C4-2B (cell line): ENCODE results near the gene LRRC10B.

Source experiments
- ZFX ChIP-seq: fragments of 450-650 bp; IDR thresholded peaks from 2 replicates; pipeline ENCODE4 v1.6.1; 2017
- TF ChIP-seq, protein P1 (sequence below): fragments of 450-650 bp; conservative IDR thresholded peaks from 2 replicates; pipeline ENCODE4 v1.5.1; 2017; ENCODE audit warnings: mild to moderate bottlenecking

DNA sequence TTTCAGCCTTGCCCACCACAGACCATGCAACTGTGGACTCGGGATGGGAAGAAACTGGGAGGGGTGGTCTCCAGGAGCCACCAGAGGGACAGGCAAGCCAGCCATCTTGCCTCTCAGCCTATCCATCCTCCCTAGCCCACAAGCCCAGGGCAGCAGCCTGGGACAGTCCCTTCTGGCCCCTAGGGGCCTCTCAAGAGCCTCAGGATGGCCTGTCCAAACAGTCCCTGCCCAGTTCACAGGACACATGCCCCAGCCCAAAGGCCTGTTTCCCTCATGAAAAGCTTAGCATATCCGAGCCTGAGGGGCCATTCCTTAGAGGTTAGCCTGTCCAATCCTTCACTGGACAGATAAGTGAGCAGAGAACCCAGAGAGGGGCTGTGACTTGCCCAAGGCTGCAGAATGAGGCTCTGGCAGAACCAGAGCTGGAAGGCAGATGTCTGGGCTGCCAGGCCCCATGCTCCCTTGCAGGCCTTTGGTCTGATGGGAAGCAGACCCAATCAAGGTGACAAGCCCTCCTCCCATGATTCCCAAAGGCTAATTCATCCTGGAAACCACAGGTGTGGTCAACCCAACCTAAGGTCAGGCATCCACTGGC lies 28.2 kb downstream of the LRRC10B start:
- TF ChIP-seq, protein P1, sequence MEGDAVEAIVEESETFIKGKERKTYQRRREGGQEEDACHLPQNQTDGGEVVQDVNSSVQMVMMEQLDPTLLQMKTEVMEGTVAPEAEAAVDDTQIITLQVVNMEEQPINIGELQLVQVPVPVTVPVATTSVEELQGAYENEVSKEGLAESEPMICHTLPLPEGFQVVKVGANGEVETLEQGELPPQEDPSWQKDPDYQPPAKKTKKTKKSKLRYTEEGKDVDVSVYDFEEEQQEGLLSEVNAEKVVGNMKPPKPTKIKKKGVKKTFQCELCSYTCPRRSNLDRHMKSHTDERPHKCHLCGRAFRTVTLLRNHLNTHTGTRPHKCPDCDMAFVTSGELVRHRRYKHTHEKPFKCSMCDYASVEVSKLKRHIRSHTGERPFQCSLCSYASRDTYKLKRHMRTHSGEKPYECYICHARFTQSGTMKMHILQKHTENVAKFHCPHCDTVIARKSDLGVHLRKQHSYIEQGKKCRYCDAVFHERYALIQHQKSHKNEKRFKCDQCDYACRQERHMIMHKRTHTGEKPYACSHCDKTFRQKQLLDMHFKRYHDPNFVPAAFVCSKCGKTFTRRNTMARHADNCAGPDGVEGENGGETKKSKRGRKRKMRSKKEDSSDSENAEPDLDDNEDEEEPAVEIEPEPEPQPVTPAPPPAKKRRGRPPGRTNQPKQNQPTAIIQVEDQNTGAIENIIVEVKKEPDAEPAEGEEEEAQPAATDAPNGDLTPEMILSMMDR, result no peak
- TF ChIP-seq ZFX, result no peak
